Keratinocyte (primary cell): ENCODE measurements around the gene JAG2.

Experiments
- CTCF ChIP-seq, 3 experiments: IDR thresholded peaks in 1 of 3; conservative IDR thresholded peaks in 1 of 3; optimal IDR thresholded peaks in 1 of 3; 2 replicates in 2 of 3; 3 replicates in 1 of 3; pipeline versions ENCODE3 to v1.5.1; 2011; ENCODE audit warnings: low read length in 3 of 3, mild to moderate bottlenecking in 3 of 3, moderate library complexity in 2 of 3, control low read depth in 1 of 3, inconsistent platforms in 1 of 3; ENCODE audit not compliant: insufficient read depth in 2 of 3; ENCODE audit errors: extremely low read depth in 1 of 3
- EZH2 ChIP-seq: IDR thresholded peaks from one replicate; pipeline ENCODE4 v1.6.1; 2012; ENCODE audit warnings: inconsistent platforms, mild to moderate bottlenecking, low read length, moderate library complexity

DNA sequence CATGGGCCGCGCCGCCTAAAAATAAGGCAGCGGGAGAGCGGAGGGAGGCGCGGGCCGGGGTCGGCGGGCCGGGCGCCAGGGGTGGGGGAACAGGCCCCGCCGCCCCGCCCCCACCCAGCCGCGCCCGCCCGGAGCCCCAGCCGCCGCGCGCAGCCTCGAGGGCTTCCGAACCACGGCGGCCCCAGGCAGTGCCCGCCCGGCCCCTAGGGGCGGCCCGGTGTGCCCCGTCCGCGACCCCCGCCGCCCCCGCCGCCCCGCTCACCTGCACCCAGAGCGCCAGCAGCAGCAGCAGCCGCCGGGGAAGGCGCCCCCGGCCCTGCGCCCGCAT lies 519 bp downstream of the JAG2 start:
- TF ChIP-seq CTCF (optimal IDR thresholded peaks at IDR 0.05 in 1 of 3, IDR thresholded peaks at IDR 0.05 in 1 of 3, conservative IDR thresholded peaks at IDR 0.05 in 1 of 3; ENCODE audit: extremely low read depth in 1 of 3, insufficient read depth in 2 of 3, low read length in 3 of 3) (no peak), EZH2 (no peak)
